Measurements from ENCODE around the gene DNAL1. TPM values are rescaled to one million over a fixed set of nuclear protein-coding genes. Genes with fewer than 3 reads are reported as not detected.
A peak's percentile ranks its signal among the peaks of the same experiment; 100 is the strongest.

The DNAL1 gene
- total and polyA plus RNA-seq, 2 of the 13 experiments (the other 11 are each of a cell fraction or from before 2014, with no cell fraction given): 1.4 to 13.3 TPM

GRCh38 chr14:73633116-73634010 is 11.4 kb upstream of the DNAL1 start (continued):
- TF ChIP-seq CTCF (CRISPR knock-in tag; IDR thresholded peaks at IDR 0.05): peak; percentile 83
- no peak for TF ChIP-seq ZNF629 (CRISPR knock-in tag; conservative IDR thresholded peaks at IDR 0.05)
- no peak for TF ChIP-seq TGIF2 (CRISPR knock-in tag; IDR thresholded peaks at IDR 0.05)
- no peak for TF ChIP-seq THAP9 (CRISPR knock-in tag; IDR thresholded peaks at IDR 0.05; ENCODE audit: borderline replicate concordance)
- no peak for TF ChIP-seq REST (IDR thresholded peaks at IDR 0.05; ENCODE audit: borderline replicate concordance in 1 of 2, low read depth in 1 of 2, low read length in 2 of 2)
- TF ChIP-seq ZBTB7A (CRISPR knock-in tag; IDR thresholded peaks at IDR 0.05): no peak
- no peak for TF ChIP-seq FOXA3 (CRISPR knock-in tag; IDR thresholded peaks at IDR 0.05)
- no peak for TF ChIP-seq CREM (IDR thresholded peaks at IDR 0.05)
- TF ChIP-seq CREM (CRISPR knock-in tag; IDR thresholded peaks at IDR 0.05): no peak
- 0 out of 2 replicates have a peak, but pooled peaks have one; percentile 18 for TF ChIP-seq ZNF609 (CRISPR knock-in tag; IDR thresholded peaks at IDR 0.05; ENCODE audit: borderline replicate concordance)
- no peak for TF ChIP-seq ZNF18 (CRISPR knock-in tag; IDR thresholded peaks at IDR 0.05; ENCODE audit: insufficient replicate concordance)
- TF ChIP-seq ZBTB7B (CRISPR knock-in tag; IDR thresholded peaks at IDR 0.05): no peak

Measured in HepG2 (cell line).